T-helper 1 cell treated with Interleukin-12 subunit alpha and Interleukin-12 subunit beta and Interleukin-4 antibody, amounts not matched to agents 30 μg/mL and 1 μg/mL, for 36 hours (primary cell): ENCODE data around the gene MOV10.

Experiments
- H3K27ac Mint-ChIP-seq: one replicate; pipeline ENCODE4 v1.8.0; 2021; ENCODE audit warnings: mild to moderate bottlenecking, mixed read lengths
- H3K27me3 Mint-ChIP-seq: one replicate; pipeline ENCODE4 v1.8.0; 2021; ENCODE audit warnings: low read depth, mixed read lengths
- H3K36me3 Mint-ChIP-seq: one replicate; pipeline ENCODE4 v1.8.0; 2021; ENCODE audit warnings: low read depth, mixed read lengths
- H3K4me1 Mint-ChIP-seq: one replicate; pipeline ENCODE4 v1.8.0; 2021; ENCODE audit warnings: low read depth, mixed read lengths
- H3K4me3 Mint-ChIP-seq: one replicate; pipeline ENCODE4 v1.8.0; 2021; ENCODE audit warnings: mild to moderate bottlenecking, moderate library complexity, mixed read lengths
- H3K9me3 Mint-ChIP-seq: one replicate; pipeline ENCODE4 v1.8.0; 2021; ENCODE audit warnings: mixed read lengths

The MOV10 gene

DNA sequence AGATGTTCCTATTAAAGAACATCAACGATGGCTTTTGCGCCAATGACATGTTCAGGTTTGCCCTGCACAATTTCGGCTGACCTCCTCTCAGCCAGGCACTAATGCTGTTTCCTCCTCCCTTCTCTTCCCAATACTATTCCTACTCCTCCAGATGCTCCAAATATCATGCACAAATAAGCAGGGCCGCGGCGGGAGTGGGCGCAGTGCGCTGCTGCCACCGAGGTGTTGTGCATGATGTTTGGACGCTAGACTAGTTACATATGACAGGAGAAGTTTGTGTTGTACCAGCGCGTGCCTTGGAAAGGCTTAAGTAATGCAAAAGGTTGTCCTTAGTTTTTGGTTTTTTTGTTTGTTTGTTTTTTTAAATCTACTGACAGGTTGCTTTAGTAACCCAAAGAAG lies 73.9 kb downstream of the MOV10 start:
- no peak overlapping the region for H3K4me3 Mint-ChIP-seq
- no peaks in the 10 kb centered on the region for H3K36me3 Mint-ChIP-seq
- no peak overlapping the region for H3K27ac Mint-ChIP-seq
- no peaks in the 10 kb centered on the region for H3K4me1 Mint-ChIP-seq
- H3K27me3 Mint-ChIP-seq, result peaks cover 41% of the 10 kb centered on the region
- no peaks in the 10 kb centered on the region for H3K9me3 Mint-ChIP-seq
